Astrocyte of the cerebellum (primary cell): Measurements from ENCODE around the gene PRKD3.
A peak's percentile ranks its signal among the peaks of the same experiment; 100 is the strongest.
"Not testable (repeated sequence)": the region's sequence is repeated elsewhere in the genome, so short reads cannot be mapped to it uniquely, and the experiment has no call there.

Experiments used
- DNase-seq: peaks from one replicate; pipeline ENCODE4 v3.0.0-alpha.2; 2011; ENCODE audit warnings: low read depth
- H3K4me3 ChIP-seq: 2 replicates; pipeline ENCODE4 v1.5.1; 2011; ENCODE audit warnings: mild to moderate bottlenecking, low read depth, low read length, moderate library complexity
- CTCF ChIP-seq: IDR thresholded peaks from 2 replicates; pipeline ENCODE4 v1.5.1; 2012; ENCODE audit warnings: low read length, low read depth, moderate library complexity, mild to moderate bottlenecking; ENCODE audit errors: missing control alignments
- in situ Hi-C: cut with HindIII; loops from 2 replicates; pipeline ENCODE4 v1.10.0; 2017; ENCODE audit warnings: low sequenced_read_pairs

Gene PRKD3

GRCh38 chr2:37295469-37296073 is 29.1 kb downstream of the PRKD3 start:
- no peak overlapping the region for H3K4me3 ChIP-seq
- TF ChIP-seq CTCF: no peak
- DNase-seq: no peak
- in situ Hi-C loops: no loop called here

- in situ Hi-C loops, DNase-seq, H3K4me3 ChIP-seq: not testable (repeated sequence)
These were observed 29.8 kb downstream of the PRKD3 start for GRCh38 chr2:37294858-37295257.

- no peak for TF ChIP-seq CTCF
- in situ Hi-C loops: no loop called here
- H3K4me3 ChIP-seq: no peak overlapping the region
- DNase-seq: no peak
These were observed 33.0 kb downstream of the PRKD3 start for GRCh38 chr2:37291680-37292079.

GRCh38 chr2:37287966-37288365 is 36.7 kb downstream of the PRKD3 start:
- in situ Hi-C loops: no loop called here
- no peak for DNase-seq
- no peak overlapping the region for H3K4me3 ChIP-seq
- no peak for TF ChIP-seq CTCF

- DNase-seq: no peak
- in situ Hi-C loops: no loop called here
- no peak for TF ChIP-seq CTCF
- no peak overlapping the region for H3K4me3 ChIP-seq
These were observed 40.3 kb downstream of the PRKD3 start for GRCh38 chr2:37284381-37284780.

GRCh38 chr2:37283207-37283606 is 41.4 kb downstream of the PRKD3 start:
- in situ Hi-C loops: no loop called here
- H3K4me3 ChIP-seq: no peak overlapping the region
- no peak for TF ChIP-seq CTCF
- DNase-seq: peak; percentile 76

GRCh38 chr2:37282746-37283145 is 41.9 kb downstream of the PRKD3 start:
- in situ Hi-C loops: no loop called here
- no peak for DNase-seq
- H3K4me3 ChIP-seq: no peak overlapping the region
- TF ChIP-seq CTCF: no peak
